GM23338 (cell line): ENCODE data around the gene SLC44A1.

Experiments
- CREB1 ChIP-seq: fragments of 250-450 bp; sonication (Bioruptor Pico); IDR thresholded peaks from 2 replicates; pipeline ENCODE4 v1.5.0; 2020; ENCODE audit warnings: low read depth, mild to moderate bottlenecking, moderate library complexity
- CTCF ChIP-seq, 2 experiments: fragments of 200-600 bp in 1 of 2; sonication (generic) in 1 of 2; conservative IDR thresholded peaks; 2 replicates each; pipeline versions ENCODE4 v1.5.1 to v1.6.1; 2016 to 2017; ENCODE audit warnings: antibody characterized with exemption in 2 of 2, low read depth in 2 of 2, mild to moderate bottlenecking in 2 of 2, moderate library complexity in 1 of 2
- EZH2 ChIP-seq: fragments of 200-600 bp; sonication (generic); IDR thresholded peaks from one replicate; pipeline ENCODE4 v1.8.0; 2017; ENCODE audit warnings: antibody characterized with exemption, mild to moderate bottlenecking, low read depth; ENCODE audit not compliant: unreplicated experiment
- EZH2phosphoT487 ChIP-seq: fragments of 200-600 bp; sonication (generic); IDR thresholded peaks from one replicate; pipeline ENCODE4 v1.8.1; 2018; ENCODE audit warnings: antibody characterized with exemption; ENCODE audit not compliant: unreplicated experiment
- POLR2AphosphoS5 ChIP-seq: IDR thresholded peaks from 2 replicates; pipeline ENCODE4 v1.6.1; 2016; ENCODE audit warnings: antibody characterized with exemption, low read depth
- REST ChIP-seq: IDR thresholded peaks from one replicate; pipeline ENCODE4 v1.6.1; 2018; ENCODE audit warnings: antibody characterized with exemption; ENCODE audit not compliant: unreplicated experiment
- STAT1 ChIP-seq: IDR thresholded peaks from one replicate; pipeline ENCODE4 v1.6.1; 2016; ENCODE audit warnings: antibody characterized with exemption; ENCODE audit not compliant: unreplicated experiment
- ZNF114 ChIP-seq: fragments of 250-450 bp; sonication (Bioruptor Pico); IDR thresholded peaks from 2 replicates; pipeline ENCODE4 v1.5.0; 2020; ENCODE audit warnings: mild to moderate bottlenecking, moderate library complexity
- ZNF331 ChIP-seq: fragments of 250-450 bp; sonication (Bioruptor Pico); IDR thresholded peaks from 2 replicates; pipeline ENCODE4 v1.5.0; 2020; ENCODE audit warnings: low read depth, mild to moderate bottlenecking, moderate library complexity

GRCh38 chr9:105331755-105332154, 87.3 kb downstream of the SLC44A1 start:
- no peak for TF ChIP-seq CTCF (conservative IDR thresholded peaks at IDR 0.05; ENCODE audit: low read depth in 2 of 2)
- no peak for TF ChIP-seq EZH2phosphoT487
- TF ChIP-seq EZH2: no peak
- no peak for TF ChIP-seq POLR2AphosphoS5
- no peak for TF ChIP-seq REST
- TF ChIP-seq ZNF331: no peak
- TF ChIP-seq CREB1 (CRISPR knock-in tag): no peak
- TF ChIP-seq STAT1: no peak
- TF ChIP-seq ZNF114 (CRISPR knock-in tag): no peak
